IPS-20b (cell line): ENCODE measurements around the gene ATG14.
"Not testable (repeated sequence)": the region's sequence is repeated elsewhere in the genome, so short reads cannot be mapped to it uniquely, and the experiment has no call there.

Source experiments
- H3K27ac ChIP-seq: one replicate; pipeline ENCODE4 v1.5.1; 2013; ENCODE audit warnings: low read length
- H3K27me3 ChIP-seq: 2 replicates; pipeline ENCODE4 v1.6.1; 2013; ENCODE audit warnings: mild to moderate bottlenecking, low read length, inconsistent platforms; ENCODE audit not compliant: insufficient read depth
- H3K36me3 ChIP-seq: 2 replicates; pipeline ENCODE4 v1.6.1; 2013; ENCODE audit warnings: low read depth, mild to moderate bottlenecking, inconsistent platforms, low read length, moderate library complexity; ENCODE audit not compliant: insufficient read depth
- H3K4me1 ChIP-seq: 2 replicates; pipeline ENCODE4 v1.6.1; 2013; ENCODE audit warnings: mild to moderate bottlenecking, control low read depth, inconsistent platforms, low read length, moderate library complexity; ENCODE audit not compliant: insufficient read depth
- H3K4me3 ChIP-seq: 2 replicates; pipeline ENCODE4 v1.5.1; 2013; ENCODE audit warnings: mild to moderate bottlenecking, low read length, inconsistent platforms
- H3K9ac ChIP-seq: 2 replicates; pipeline ENCODE4 v1.6.1; 2013; ENCODE audit warnings: low read depth, mild to moderate bottlenecking, inconsistent platforms, low read length, moderate library complexity
- H3K9me3 ChIP-seq: 2 replicates; pipeline ENCODE4 v1.6.1; 2013; ENCODE audit warnings: mild to moderate bottlenecking, low read depth, low read length, inconsistent platforms; ENCODE audit not compliant: insufficient read depth

ATG14 gene

GRCh38 chr14:55430024-55430690 is 18.5 kb upstream of the ATG14 start:
- H3K9ac ChIP-seq: no peak overlapping the region
- H3K27ac ChIP-seq: no peak overlapping the region
- no peaks in the 10 kb centered on the region for H3K9me3 ChIP-seq
- no peak overlapping the region for H3K4me3 ChIP-seq
- no peaks in the 10 kb centered on the region for H3K27me3 ChIP-seq
- no peaks in the 10 kb centered on the region for H3K36me3 ChIP-seq
- H3K4me1 ChIP-seq: no peaks in the 10 kb centered on the region; the same call in 1 of the 2 replicates

GRCh38 chr14:55427439-55427838 is 15.8 kb upstream of the ATG14 start:
- H3K27ac ChIP-seq: no peak overlapping the region
- no peak overlapping the region for H3K9ac ChIP-seq
- no peaks in the 10 kb centered on the region for H3K27me3 ChIP-seq
- H3K4me3 ChIP-seq: no peak overlapping the region
- H3K9me3 ChIP-seq: no peaks in the 10 kb centered on the region
- H3K36me3 ChIP-seq: no peaks in the 10 kb centered on the region
- no peaks in the 10 kb centered on the region; the same call in 1 of the 2 replicates for H3K4me1 ChIP-seq

- no peak overlapping the region for H3K9ac ChIP-seq
- no peaks in the 10 kb centered on the region; the same call in 1 of the 2 replicates for H3K4me1 ChIP-seq
- H3K36me3 ChIP-seq: no peaks in the 10 kb centered on the region
- no peaks in the 10 kb centered on the region for H3K9me3 ChIP-seq
- H3K4me3 ChIP-seq: no peak overlapping the region
- no peaks in the 10 kb centered on the region for H3K27me3 ChIP-seq
- H3K27ac ChIP-seq: no peak overlapping the region
Measured at GRCh38 chr14:55426891-55427290, 15.3 kb upstream of the ATG14 start.

- Histone ChIP-seq H3K36me3 (no peaks in the 10 kb centered on the region), H3K27me3 (no peaks in the 10 kb centered on the region), H3K4me3 (no peak overlapping the region), H3K9ac (no peak overlapping the region), H3K9me3 (no peaks in the 10 kb centered on the region), H3K27ac (no peak overlapping the region), H3K4me1 (no peaks in the 10 kb centered on the region; the same call in 1 of the 2 replicates)
Measured at GRCh38 chr14:55425091-55425490, 13.5 kb upstream of the ATG14 start.

- no peak overlapping the region for H3K27ac ChIP-seq
- H3K27me3 ChIP-seq: no peaks in the 10 kb centered on the region
- no peak overlapping the region for H3K4me3 ChIP-seq
- H3K4me1 ChIP-seq: no peaks in the 10 kb centered on the region; the same call in 1 of the 2 replicates
- no peaks in the 10 kb centered on the region for H3K9me3 ChIP-seq
- H3K9ac ChIP-seq: no peak overlapping the region
- no peaks in the 10 kb centered on the region for H3K36me3 ChIP-seq
Measured at GRCh38 chr14:55423969-55424368, 12.3 kb upstream of the ATG14 start.

GRCh38 chr14:55422338-55422737 is 10.7 kb upstream of the ATG14 start:
- H3K27ac ChIP-seq, H3K4me1 ChIP-seq, H3K9me3 ChIP-seq, H3K9ac ChIP-seq, H3K27me3 ChIP-seq, H3K4me3 ChIP-seq, H3K36me3 ChIP-seq: not testable (repeated sequence)

GRCh38 chr14:55419663-55420062 is 8.0 kb upstream of the ATG14 start:
- Histone ChIP-seq H3K27me3 (no peaks in the 10 kb centered on the region), H3K4me1 (no peaks in the 10 kb centered on the region), H3K4me3 (no peak overlapping the region), H3K9ac (no peak overlapping the region), H3K36me3 (no peaks in the 10 kb centered on the region), H3K27ac (no peak overlapping the region), H3K9me3 (no peaks in the 10 kb centered on the region)

GRCh38 chr14:55418411-55418810 is 6.8 kb upstream of the ATG14 start:
- Histone ChIP-seq H3K36me3 (no peaks in the 10 kb centered on the region), H3K27ac (no peak overlapping the region), H3K27me3 (no peaks in the 10 kb centered on the region), H3K9ac (no peak overlapping the region), H3K9me3 (no peaks in the 10 kb centered on the region), H3K4me1 (no peaks in the 10 kb centered on the region), H3K4me3 (no peak overlapping the region)

- H3K27ac ChIP-seq: no peak overlapping the region
Measured at GRCh38 chr14:55417955-55418354, 6.3 kb upstream of the ATG14 start.

GRCh38 chr14:55416866-55417265 is 5.2 kb upstream of the ATG14 start:
- Histone ChIP-seq H3K27me3 (no peaks in the 10 kb centered on the region), H3K4me1 (no peaks in the 10 kb centered on the region), H3K27ac (no peak overlapping the region), H3K36me3 (no peaks in the 10 kb centered on the region), H3K4me3 (no peak overlapping the region), H3K9ac (no peak overlapping the region), H3K9me3 (no peaks in the 10 kb centered on the region)

More at GRCh38 chr14:55417955-55418354, 6.3 kb upstream of the ATG14 start:
- Histone ChIP-seq H3K4me1 (no peaks in the 10 kb centered on the region), H3K4me3 (no peak overlapping the region), H3K36me3 (no peaks in the 10 kb centered on the region), H3K27me3 (no peaks in the 10 kb centered on the region), H3K9me3 (no peaks in the 10 kb centered on the region), H3K9ac (no peak overlapping the region)

- Histone ChIP-seq H3K27me3 (no peaks in the 10 kb centered on the region), H3K36me3 (no peaks in the 10 kb centered on the region), H3K4me1 (no peaks in the 10 kb centered on the region), H3K27ac (no peak overlapping the region), H3K9ac (no peak overlapping the region), H3K9me3 (no peaks in the 10 kb centered on the region), H3K4me3 (no peak overlapping the region)
Measured at GRCh38 chr14:55414551-55414950, 2.9 kb upstream of the ATG14 start.

GRCh38 chr14:55412676-55413075 is 1.0 kb upstream of the ATG14 start:
- Histone ChIP-seq H3K9ac (no peak overlapping the region), H3K36me3 (no peaks in the 10 kb centered on the region), H3K27me3 (no peaks in the 10 kb centered on the region), H3K9me3 (no peaks in the 10 kb centered on the region), H3K4me3 (no peak overlapping the region), H3K4me1 (peaks cover 2% of the 10 kb centered on the region; the same call in 1 of the 2 replicates), H3K27ac (no peak overlapping the region)
